ENCODE data around the gene SYNE2.

SYNE2 gene

GRCh38 chr14:64088647-64088964 lies 235.8 kb downstream of the SYNE2 start:
- no peak for DNase-seq (ENCODE audit: low read depth, low spot score)
- H3K4me3 ChIP-seq (ENCODE audit: low read depth, low read length) = no peak overlapping the region
- no peak for TF ChIP-seq CTCF (IDR thresholded peaks at IDR 0.05; ENCODE audit: insufficient read depth, low read length, missing control alignments)
- POLR2A ChIA-PET = no interaction called here
- CTCF ChIA-PET = interaction anchor here (1.1 to 1.5 kb wide), 2 partner anchors 11 to 335 kb away, joined by 3 to 5 read pairs; no protein-coding TSS in a partner anchor

GRCh38 chr14:64089920-64090319 lies 237.1 kb downstream of the SYNE2 start:
- POLR2A ChIA-PET = no interaction called here
- no peak overlapping the region for H3K4me3 ChIP-seq (ENCODE audit: low read depth, low read length)
- no peak for DNase-seq (ENCODE audit: low read depth, low spot score)
- no peak for TF ChIP-seq CTCF (IDR thresholded peaks at IDR 0.05; ENCODE audit: insufficient read depth, low read length, missing control alignments)
- CTCF ChIA-PET = no interaction called here

GRCh38 chr14:64091217-64091616 lies 238.4 kb downstream of the SYNE2 start:
- no peak for DNase-seq (ENCODE audit: low read depth, low spot score)
- no peak for TF ChIP-seq CTCF (IDR thresholded peaks at IDR 0.05; ENCODE audit: insufficient read depth, low read length, missing control alignments)
- CTCF ChIA-PET = no interaction called here

GRCh38 chr14:64092338-64092737 lies 239.5 kb downstream of the SYNE2 start:
- CTCF ChIA-PET = no interaction called here
- no peak for DNase-seq (ENCODE audit: low read depth, low spot score)
- TF ChIP-seq CTCF (IDR thresholded peaks at IDR 0.05; ENCODE audit: insufficient read depth, low read length, missing control alignments) = no peak
- POLR2A ChIA-PET = no interaction called here
- no peak overlapping the region for H3K4me3 ChIP-seq (ENCODE audit: low read depth, low read length)

More at GRCh38 chr14:64091217-64091616, 238.4 kb downstream of the SYNE2 start:
- H3K4me3 ChIP-seq (ENCODE audit: low read depth, low read length) = no peak overlapping the region
- POLR2A ChIA-PET = no interaction called here

GRCh38 chr14:64092940-64093339 lies 240.1 kb downstream of the SYNE2 start:
- no peak for TF ChIP-seq CTCF (IDR thresholded peaks at IDR 0.05; ENCODE audit: insufficient read depth, low read length, missing control alignments)
- no peak for DNase-seq (ENCODE audit: low read depth, low spot score)
- ChIA-PET CTCF (no interaction called here), POLR2A (no interaction called here)
- no peak overlapping the region for H3K4me3 ChIP-seq (ENCODE audit: low read depth, low read length)

- CTCF ChIA-PET = interaction anchor here (0.6 kb wide), 1 partner anchor 174 kb away, joined by 3 read pairs; no protein-coding TSS in a partner anchor
These were observed 242.8 kb downstream of the SYNE2 start for GRCh38 chr14:64095620-64096019.

More at GRCh38 chr14:64095620-64096019, 242.8 kb downstream of the SYNE2 start:
- POLR2A ChIA-PET = no interaction called here
- H3K4me3 ChIP-seq (ENCODE audit: low read depth, low read length) = no peak overlapping the region
- TF ChIP-seq CTCF (IDR thresholded peaks at IDR 0.05; ENCODE audit: insufficient read depth, low read length, missing control alignments) = no peak
- DNase-seq (ENCODE audit: low read depth, low spot score) = peak; percentile 65
